Measurements from ENCODE around the gene ST14.
"Not testable (repeated sequence)": the region's sequence is repeated elsewhere in the genome, so short reads cannot be mapped to it uniquely, and the experiment has no call there.

ST14 gene

DNA sequence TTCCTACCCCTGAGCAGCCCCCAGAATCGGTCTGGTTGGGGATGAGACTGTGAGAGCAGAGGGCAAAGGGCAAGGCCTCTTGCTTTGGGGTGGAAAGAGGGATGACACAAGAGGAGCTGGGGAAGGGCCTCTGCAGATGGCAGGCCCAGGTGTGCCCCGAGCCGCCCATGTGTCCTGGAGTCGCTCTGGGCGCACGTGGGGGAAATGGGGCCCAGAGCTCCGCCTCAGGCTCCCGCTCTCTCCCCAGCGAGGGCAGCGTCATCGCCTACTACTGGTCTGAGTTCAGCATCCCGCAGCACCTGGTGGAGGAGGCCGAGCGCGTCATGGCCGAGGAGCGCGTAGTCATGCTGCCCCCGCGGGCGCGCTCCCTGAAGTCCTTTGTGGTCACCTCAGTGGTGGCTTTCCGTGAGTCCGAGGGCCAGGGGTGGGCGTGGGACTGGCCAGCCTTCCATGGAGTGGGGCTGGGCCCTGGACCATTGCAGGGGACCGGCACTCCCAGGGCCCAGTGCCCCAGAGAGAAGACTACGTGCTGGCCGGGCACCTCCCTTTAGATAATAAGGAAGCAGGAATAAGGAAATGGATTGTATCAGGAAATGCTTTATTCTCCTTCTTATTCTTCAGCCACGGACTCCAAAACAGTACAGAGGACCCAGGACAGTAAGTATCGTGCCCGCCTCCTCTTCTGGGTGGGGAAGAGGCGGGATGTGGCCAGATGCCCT, 30.1 kb downstream of the ST14 start:
- no peak for DNase-seq (ENCODE audit: low read depth)
- TF ChIP-seq, protein P1, sequence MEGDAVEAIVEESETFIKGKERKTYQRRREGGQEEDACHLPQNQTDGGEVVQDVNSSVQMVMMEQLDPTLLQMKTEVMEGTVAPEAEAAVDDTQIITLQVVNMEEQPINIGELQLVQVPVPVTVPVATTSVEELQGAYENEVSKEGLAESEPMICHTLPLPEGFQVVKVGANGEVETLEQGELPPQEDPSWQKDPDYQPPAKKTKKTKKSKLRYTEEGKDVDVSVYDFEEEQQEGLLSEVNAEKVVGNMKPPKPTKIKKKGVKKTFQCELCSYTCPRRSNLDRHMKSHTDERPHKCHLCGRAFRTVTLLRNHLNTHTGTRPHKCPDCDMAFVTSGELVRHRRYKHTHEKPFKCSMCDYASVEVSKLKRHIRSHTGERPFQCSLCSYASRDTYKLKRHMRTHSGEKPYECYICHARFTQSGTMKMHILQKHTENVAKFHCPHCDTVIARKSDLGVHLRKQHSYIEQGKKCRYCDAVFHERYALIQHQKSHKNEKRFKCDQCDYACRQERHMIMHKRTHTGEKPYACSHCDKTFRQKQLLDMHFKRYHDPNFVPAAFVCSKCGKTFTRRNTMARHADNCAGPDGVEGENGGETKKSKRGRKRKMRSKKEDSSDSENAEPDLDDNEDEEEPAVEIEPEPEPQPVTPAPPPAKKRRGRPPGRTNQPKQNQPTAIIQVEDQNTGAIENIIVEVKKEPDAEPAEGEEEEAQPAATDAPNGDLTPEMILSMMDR (IDR thresholded peaks at IDR 0.05; ENCODE audit: control insufficient read depth, insufficient read depth, low read depth, low read length, missing control alignments), result no peak
- H3K4me3 ChIP-seq (ENCODE audit: control insufficient read depth, low read depth, low read length), result no peak overlapping the region

DNA sequence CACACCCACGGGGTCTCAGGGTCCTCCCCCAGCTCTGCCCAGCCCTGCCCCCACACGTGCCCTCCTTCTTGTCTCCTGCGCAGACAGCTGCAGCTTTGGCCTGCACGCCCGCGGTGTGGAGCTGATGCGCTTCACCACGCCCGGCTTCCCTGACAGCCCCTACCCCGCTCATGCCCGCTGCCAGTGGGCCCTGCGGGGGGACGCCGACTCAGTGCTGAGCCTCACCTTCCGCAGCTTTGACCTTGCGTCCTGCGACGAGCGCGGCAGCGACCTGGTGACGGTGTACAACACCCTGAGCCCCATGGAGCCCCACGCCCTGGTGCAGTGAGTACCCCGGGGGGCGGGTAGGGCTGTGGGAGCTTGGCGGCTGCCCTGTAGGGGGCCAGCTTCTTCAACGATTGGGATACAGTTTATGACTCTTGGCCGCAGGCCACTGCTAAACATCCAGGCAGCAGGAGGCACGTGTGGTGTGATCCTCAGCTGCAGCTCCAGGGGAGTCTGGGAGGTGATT, 30.8 kb downstream of the ST14 start:
- no peak for DNase-seq (ENCODE audit: low read depth)
- TF ChIP-seq, protein P1 (IDR thresholded peaks at IDR 0.05; ENCODE audit: control insufficient read depth, insufficient read depth, low read depth, low read length, missing control alignments), result no peak
- no peak overlapping the region for H3K4me3 ChIP-seq (ENCODE audit: control insufficient read depth, low read depth, low read length)

DNA sequence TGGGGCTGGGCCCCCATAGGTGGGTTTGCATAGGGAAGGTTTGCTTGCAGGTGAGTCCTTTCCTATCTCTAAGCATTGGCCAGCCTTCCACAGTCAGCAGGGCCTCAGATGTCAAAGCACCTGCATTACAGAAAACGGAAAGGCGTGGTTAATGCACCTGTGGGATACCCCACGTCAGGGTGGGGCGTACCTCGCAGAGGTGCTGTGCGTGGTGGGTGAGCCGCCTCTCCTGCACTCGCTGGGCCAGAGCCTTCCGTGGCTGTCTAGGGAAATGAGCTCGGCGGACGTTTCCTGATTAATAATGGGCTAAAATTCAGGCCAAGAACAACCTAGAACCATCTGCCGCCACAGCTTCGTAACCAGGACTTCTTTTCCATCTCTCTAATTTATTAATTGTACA, 32.3 kb downstream of the ST14 start:
- H3K4me3 ChIP-seq (ENCODE audit: control insufficient read depth, low read depth, low read length), result no peak overlapping the region
- DNase-seq (ENCODE audit: low read depth), result no peak
- TF ChIP-seq, protein P1 (IDR thresholded peaks at IDR 0.05; ENCODE audit: control insufficient read depth, insufficient read depth, low read depth, low read length, missing control alignments), result no peak

DNA sequence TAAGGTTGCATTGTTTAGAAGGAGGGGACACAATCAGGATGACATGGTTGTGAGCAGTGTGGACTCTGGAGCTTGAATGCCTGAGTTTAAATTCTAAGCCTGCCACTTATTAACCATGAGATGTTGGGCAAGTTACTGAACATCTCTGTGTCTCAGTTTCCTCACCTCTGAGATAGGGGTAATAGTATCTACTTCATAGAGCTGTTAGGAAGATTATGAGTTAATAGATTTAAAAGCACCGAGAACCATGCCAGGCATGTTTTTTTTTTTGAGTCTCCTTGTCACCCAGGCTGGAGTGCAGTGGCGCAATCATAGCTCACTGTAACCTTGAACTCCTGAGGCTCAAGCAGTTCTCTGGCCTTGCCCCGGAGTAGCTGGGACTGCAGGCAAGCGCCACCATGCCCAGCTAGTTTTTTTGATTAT, 33.3 kb downstream of the ST14 start:
- no peak overlapping the region for H3K4me3 ChIP-seq (ENCODE audit: control insufficient read depth, low read depth, low read length)
- no peak for DNase-seq (ENCODE audit: low read depth)
- TF ChIP-seq, protein P1 (IDR thresholded peaks at IDR 0.05; ENCODE audit: control insufficient read depth, insufficient read depth, low read depth, low read length, missing control alignments), result no peak

DNA sequence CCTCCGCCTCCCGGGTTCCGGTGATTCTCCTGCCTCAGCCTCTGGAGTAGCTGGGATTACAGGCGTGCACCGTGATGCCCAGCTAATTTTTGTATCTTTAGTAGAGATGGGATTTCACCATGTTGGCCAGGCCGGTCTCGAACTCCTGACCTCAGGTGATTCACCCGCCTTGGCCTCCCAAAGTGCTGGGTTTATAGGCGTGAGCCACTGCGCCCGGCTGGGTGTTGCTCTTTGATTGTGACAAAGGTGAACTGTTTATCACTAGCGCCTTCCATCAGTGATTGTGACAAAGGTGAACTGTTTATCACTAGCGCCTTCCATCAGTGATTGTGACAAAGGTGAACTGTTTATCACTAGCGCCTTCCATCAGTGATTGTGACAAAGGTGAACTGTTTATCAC, 34.0 kb downstream of the ST14 start:
- DNase-seq (ENCODE audit: low read depth), result not testable (repeated sequence)

DNA sequence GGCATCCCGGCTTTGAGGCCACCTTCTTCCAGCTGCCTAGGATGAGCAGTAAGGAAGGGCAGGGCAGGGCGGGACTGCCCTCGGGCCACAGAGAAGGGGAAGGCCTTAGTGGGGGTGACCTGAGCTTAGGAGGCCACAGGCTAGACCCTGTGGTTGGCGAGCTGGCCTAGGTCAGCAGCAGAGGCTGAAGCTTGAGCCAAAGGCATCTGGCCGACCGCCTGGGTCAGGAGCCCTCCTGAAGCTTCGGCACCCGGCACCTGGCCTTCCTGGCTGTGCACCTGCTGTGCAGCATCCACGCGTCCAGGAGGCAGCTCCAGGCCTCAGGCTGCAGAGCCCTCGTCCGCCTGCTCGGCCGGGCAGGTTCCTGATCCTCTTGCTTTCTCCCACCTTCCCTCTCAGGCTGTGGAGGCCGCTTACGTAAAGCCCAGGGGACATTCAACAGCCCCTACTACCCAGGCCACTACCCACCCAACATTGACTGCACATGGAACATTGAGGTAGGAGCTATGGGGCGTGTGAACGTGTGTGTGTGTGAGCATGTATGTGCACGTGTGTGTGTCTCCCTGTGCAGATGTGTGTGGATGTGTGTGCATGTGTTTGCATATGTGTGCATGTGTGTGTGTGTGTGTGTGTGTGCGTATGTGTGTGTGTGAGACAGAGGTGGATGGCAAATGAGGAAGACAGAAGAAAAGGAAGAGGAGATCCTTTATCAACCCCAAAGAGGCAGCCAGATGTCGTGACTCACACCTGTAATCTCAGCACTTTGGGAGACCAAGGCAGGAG, 34.9 kb downstream of the ST14 start:
- DNase-seq (ENCODE audit: low read depth), result no peak
- TF ChIP-seq, protein P1 (IDR thresholded peaks at IDR 0.05; ENCODE audit: control insufficient read depth, insufficient read depth, low read depth, low read length, missing control alignments), result no peak
- no peak overlapping the region for H3K4me3 ChIP-seq (ENCODE audit: control insufficient read depth, low read depth, low read length)

More for the DNA sequence above, 34.0 kb downstream of the ST14 start:
- not testable (repeated sequence) for H3K4me3 ChIP-seq (ENCODE audit: control insufficient read depth, low read depth, low read length)

All from AG09309 (cell line).